ENCODE results near the gene TRIO. TPM values are rescaled to one million over a fixed set of nuclear protein-coding genes. Genes with fewer than 3 reads are reported as not detected.

The TRIO gene
- total RNA-seq, 1 experiment from 2014 or later, result 106 TPM

- no peak for DNase-seq (ENCODE audit: extremely low read depth, low read depth)
Observed at GRCh38 chr5:14439087-14439871, 296.1 kb downstream of the TRIO start.

DNA sequence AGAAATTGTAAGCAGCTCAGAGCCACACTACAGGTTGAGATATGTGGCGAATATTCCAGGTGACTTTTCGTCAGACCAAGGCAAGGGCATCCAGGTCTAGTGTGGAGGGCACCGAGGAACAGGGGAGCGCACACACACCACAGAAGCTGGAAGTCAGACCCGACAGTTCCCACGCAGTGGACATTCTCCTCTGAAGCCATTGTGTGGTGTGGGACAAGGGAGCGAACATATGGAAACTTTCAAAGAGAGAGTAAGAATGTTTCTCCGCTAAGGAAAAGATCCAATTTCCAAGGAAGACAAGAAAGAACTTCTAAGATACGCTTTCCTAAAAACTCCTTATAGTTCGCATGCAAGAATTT, 297.1 kb downstream of the TRIO start:
- no peak for DNase-seq (ENCODE audit: extremely low read depth, low read depth)

DNA sequence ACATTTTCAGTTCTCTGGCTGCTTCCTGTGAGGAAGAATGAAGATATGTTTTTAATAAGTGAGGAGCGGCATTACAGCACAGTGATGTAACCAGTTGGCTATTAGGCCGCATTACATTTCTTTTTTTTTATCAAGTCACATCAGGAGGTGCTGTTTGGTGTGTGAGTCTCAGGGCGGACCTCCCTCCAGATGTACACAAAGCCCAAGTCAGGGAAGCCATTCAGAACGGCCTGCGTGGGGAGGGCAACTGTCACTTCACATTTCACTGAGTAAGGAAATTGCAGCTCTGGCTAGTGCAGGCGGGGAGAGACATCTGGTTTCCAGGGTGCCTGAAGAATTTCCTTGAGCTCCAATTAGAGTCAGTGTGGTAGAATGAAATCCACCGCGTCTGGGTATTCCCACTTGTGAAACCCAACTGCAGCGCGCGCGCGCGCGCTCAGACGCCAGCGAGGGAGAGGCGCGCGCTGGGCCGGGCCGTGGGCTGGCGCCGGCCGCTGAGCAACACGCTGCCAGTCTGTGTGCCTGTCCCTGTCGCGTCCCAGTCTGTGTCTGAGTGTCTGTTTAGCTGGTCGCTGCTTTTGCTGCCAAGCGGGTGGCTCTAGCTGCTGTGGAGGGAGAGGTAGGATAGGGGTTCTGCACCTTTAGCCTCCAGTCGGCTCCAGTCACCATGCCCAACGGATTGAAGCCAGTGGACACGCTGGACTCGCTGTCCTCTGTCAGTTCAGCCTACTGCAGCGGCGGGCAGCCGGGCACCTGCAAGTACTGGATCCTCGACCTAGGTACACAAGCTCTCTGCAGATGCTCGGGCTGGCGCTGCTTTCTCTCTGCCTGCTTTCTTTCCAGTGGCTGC, 297.7 kb downstream of the TRIO start:
- DNase-seq (ENCODE audit: extremely low read depth, low read depth), result no peak

DNA sequence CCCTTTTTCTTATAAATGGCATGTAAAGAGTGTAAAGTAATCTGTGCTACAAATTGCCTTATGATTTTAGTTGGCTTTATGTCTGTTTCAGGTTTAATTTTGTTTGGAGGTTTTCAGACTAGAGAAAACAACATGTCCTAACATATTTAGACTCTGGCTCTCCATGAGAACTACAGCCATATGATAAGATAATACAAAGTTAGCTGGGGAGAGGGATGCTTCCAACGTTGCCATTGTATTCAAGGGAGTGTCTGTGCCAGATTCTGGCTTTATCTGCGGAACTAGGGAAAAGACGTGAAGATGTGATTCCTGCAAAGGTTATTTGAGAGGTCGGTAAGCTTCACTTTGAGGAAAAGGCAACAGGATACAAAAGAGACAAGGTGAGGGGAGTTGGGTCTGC, 298.5 kb downstream of the TRIO start:
- DNase-seq (ENCODE audit: extremely low read depth, low read depth), result no peak

GRCh38 chr5:14442536-14442935, 299.4 kb downstream of the TRIO start:
- DNase-seq (ENCODE audit: extremely low read depth, low read depth), result no peak

DNA sequence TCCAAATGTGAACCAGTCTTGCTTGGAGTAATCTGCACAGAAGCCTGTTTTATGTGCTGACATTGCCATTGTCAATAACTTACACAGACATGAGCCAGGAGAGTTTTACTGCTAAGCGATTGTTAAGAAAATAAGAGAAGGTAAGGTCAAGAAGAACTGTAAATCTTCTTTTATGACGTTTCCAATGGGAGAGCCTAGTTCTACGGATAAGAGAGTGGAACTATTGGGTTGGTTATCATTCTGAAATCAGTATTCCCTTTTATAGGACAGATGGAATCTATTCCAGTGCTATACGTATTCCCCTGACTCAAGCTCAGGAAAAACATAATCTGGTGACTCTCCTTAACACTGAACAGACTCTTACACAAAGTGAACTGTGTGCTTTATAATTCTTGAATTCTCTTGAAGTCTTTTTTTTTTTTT, 300.5 kb downstream of the TRIO start:
- no peak for DNase-seq (ENCODE audit: extremely low read depth, low read depth)

DNA sequence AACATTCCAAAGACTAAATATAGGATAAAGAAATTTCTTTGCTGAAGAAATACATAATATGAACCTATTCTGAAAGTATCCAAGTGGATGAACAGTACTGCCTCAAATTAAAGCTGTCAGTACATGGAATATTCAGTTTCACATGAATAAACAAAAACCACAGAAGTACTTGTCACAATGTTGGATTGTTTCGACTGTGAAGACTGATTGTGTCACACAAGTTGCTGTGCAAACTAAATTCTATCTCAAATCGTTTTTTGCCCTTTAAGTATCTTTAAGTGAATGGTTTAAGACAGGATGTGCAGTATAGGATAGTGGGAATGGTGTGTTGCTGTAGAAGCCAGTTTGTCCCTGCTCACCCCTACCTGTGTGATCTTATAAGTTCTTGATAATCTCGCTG, 301.0 kb downstream of the TRIO start:
- DNase-seq (ENCODE audit: extremely low read depth, low read depth), result no peak

DNA sequence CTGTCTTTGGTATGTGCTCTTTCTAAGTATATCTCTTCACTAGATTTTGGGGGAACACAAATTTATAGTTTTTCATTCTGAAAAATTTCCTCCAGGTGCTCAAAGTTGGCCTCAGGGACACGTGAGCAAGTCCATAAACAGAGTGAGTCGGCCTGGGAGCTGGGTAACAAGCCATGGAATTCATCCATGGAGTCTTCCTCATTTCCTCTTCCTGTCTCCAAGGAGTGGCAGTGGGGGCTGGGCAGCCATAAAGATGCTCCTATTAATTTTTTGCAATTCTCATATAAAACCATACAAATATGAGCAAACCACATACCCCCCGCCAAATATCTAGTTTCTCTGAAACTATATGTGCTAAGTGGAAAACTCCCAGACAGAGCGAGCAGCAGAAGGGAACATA, 301.9 kb downstream of the TRIO start:
- DNase-seq (ENCODE audit: extremely low read depth, low read depth), result no peak

GRCh38 chr5:14445576-14446290, 302.6 kb downstream of the TRIO start:
- DNase-seq (ENCODE audit: extremely low read depth, low read depth), result no peak

GRCh38 chr5:14447958-14448911, 305.1 kb downstream of the TRIO start:
- DNase-seq (ENCODE audit: extremely low read depth, low read depth), result no peak

DNA sequence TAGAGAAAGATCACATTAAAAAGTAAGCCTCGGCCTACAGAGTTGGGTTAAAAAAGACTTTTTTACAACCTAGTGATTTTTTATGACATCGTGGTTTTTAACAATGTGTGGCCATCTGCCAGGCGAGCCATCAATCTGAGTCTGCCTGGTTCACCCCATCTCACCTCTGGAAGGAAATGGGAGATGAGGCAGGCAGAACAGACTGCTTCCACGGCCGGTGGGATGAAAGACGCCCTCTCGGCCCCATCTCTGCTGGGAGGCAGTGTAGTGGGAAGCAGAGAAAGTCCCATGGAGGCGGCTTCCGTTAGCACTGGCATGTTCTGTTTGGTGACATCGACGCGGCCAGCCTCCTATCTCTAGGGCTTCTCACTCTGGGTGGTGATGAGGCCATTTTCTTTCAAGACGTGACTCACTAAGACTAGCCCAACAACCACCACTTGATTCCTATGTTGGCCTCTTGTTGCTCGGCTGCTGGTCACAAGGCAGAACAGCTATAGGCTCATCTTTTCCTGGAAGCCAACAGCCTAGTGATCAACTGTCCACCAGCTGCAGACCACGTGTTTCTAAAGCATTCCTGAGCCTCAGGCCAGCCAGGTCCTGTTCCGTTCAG, 306.0 kb downstream of the TRIO start:
- DNase-seq (ENCODE audit: extremely low read depth, low read depth), result no peak

GRCh38 chr5:14450018-14450524, 306.9 kb downstream of the TRIO start:
- DNase-seq (ENCODE audit: extremely low read depth, low read depth), result no peak

DNA sequence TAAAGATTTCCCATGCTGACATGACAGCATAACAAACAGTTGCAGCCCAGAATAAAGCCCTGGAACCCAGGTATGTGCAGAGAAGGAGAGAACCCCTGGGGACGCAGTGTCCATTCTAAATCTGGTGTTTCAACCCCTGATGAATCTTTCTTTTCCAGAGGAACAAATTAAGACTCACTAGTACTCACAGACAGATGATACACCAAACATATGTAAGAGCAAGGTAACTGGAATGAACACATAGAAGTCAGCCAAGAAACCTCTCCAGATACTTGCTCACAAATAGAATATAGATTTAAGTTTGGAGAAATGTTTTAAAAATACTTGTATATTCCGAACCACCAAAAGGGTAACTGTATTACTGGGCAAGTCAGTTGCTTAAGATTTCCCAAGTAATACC, 307.6 kb downstream of the TRIO start:
- DNase-seq (ENCODE audit: extremely low read depth, low read depth), result no peak

- DNase-seq (ENCODE audit: extremely low read depth, low read depth), result no peak
Observed at GRCh38 chr5:14451871-14452270, 308.7 kb downstream of the TRIO start.

DNA sequence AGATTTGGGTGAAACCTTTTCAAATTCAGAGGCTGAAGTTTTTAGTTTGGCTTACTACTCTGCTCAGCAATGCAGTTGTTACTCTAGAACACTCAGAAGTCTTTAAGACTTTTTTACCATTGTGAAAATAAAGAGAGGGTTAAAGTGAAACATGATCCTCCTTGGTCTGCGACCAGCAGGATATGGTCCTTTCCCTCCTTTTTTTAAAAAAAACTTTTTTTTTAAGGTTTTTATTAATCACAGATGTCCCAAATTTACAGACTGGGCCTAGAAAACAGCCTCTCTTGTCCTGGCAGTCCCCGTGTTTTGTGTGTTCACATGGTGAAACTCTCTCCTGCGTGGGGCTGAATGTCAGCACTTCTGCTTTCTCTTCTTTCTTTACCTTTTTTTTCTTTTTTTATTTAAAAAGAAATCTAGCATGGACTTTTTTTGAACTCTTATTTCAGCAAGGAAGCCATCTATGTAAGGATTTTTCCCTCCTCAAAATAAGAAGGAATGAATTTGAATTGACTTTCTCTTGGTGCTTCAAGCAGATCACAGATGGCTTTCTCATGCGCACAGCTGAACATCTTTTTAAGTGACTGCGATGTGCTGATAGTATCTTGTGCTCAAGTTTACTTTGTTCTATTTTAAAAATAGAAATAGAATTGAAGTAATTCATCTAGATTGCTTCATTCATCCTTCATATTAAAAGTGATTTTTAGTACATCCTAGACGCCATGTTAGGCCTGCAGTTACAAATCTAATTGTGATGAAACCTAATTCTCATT, 309.7 kb downstream of the TRIO start:
- no peak for DNase-seq (ENCODE audit: extremely low read depth, low read depth)

- DNase-seq (ENCODE audit: extremely low read depth, low read depth), result no peak
Observed at GRCh38 chr5:14453481-14453880, 310.3 kb downstream of the TRIO start.

DNA sequence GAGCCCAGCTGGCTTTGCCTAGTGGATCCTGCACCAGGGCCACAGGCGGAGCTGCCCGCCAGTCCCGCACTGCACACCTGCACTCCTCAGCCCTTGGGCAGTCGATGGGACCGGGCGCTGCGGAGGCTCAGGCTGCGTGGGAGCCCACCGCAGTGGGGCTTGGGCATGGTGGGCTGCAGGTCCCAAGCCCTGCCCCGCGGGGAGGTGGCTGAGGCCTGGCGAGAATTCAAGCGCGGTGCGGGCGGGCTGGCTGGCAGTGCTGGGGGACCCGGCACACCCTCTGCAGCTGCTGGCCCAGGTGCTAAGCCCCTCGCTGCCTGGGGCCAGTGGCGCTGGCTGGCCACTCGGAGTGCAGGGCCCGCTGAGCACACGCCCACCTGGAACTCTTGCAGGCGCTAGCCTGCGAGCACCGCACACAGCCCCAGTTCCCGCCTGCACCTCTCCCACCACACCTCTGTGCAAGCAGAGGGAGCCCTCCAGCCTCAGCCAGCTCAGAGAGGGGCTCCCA, 312.7 kb downstream of the TRIO start:
- no peak for DNase-seq (ENCODE audit: extremely low read depth, low read depth)

DNA sequence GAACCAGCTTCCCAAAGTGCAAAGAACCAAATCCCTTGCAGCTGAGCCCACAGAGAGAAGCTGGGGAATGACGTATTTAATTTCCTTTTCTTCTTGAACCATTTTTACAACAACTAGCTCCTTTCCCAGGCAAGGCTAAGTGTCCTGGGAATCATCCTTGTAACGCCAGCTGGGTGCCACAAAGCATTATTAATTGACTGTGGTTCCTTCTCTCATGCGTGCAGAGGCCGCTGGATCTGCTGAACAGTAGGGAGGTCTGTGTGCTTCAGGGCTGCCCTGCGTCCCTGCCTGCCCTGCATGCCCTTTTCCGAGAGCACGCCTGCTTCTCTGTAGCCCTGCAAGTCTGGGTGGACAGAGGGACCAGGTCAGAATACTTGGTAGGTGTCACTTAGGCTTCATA, 314.3 kb downstream of the TRIO start:
- no peak for DNase-seq (ENCODE audit: extremely low read depth, low read depth)

DNA sequence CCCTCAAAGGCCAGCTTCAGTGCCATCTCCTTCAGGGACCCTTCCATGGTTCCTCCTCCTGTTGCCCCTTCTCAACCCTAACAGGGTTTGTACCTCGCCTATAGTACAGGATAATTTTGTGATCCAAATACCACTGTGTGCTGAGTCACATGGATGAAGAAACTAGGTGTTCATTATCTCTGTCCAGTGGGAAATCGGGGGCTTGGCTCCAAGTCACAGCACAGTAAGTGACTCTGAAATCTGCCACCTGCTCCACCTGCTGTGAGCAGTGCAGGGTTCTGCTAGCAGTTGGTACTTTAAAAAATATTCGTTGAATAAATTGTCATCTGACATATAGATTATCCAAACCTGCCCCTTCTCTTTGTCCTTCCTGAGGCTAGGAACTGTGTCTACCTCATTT, 315.3 kb downstream of the TRIO start:
- DNase-seq (ENCODE audit: extremely low read depth, low read depth), result no peak

All from NCI-H460 (cell line).